HG02973 (cell line): ENCODE results near the gene MAFF.
"Not testable (repeated sequence)": the region's sequence is repeated elsewhere in the genome, so short reads cannot be mapped to it uniquely, and the experiment has no call there.

ENCODE experiments used
- ATAC-seq: cut with Tn5 transposase; IDR thresholded peaks from one replicate; pipeline ENCODE4 v1.9.1; 2021; ENCODE audit warnings: moderate library complexity; ENCODE audit not compliant: unreplicated experiment

MAFF gene

GRCh38 chr22:38177044-38177443, 24.8 kb upstream of the MAFF start:
- no peak for ATAC-seq

GRCh38 chr22:38177571-38177925, 24.2 kb upstream of the MAFF start:
- ATAC-seq: not testable (repeated sequence)

GRCh38 chr22:38177926-38178604, 23.7 kb upstream of the MAFF start:
- no peak for ATAC-seq

- not testable (repeated sequence) for ATAC-seq
Observed at GRCh38 chr22:38178605-38178937, 23.2 kb upstream of the MAFF start.

- no peak for ATAC-seq
Observed at GRCh38 chr22:38180841-38181452, 20.8 kb upstream of the MAFF start.

GRCh38 chr22:38181453-38182200, 20.2 kb upstream of the MAFF start, which contains the start of gene PLA2G6:
TSS of gene PLA2G6 (minus strand) at chr22:38181830. CDS start at chr22:38169426, 12,404 bp downstream.
- peak; percentile 69 for ATAC-seq

GRCh38 chr22:38184788-38185187, 17.0 kb upstream of the MAFF start:
- no peak for ATAC-seq

GRCh38 chr22:38186429-38186828, 15.4 kb upstream of the MAFF start:
- ATAC-seq: no peak

- no peak for ATAC-seq
Observed at GRCh38 chr22:38187413-38188212, 14.2 kb upstream of the MAFF start.

- no peak for ATAC-seq
Observed at GRCh38 chr22:38189104-38189503, 12.7 kb upstream of the MAFF start.

- ATAC-seq: no peak
Observed at GRCh38 chr22:38190581-38190980, 11.2 kb upstream of the MAFF start.

- no peak for ATAC-seq
Observed at GRCh38 chr22:38191055-38191454, 10.7 kb upstream of the MAFF start.

GRCh38 chr22:38191731-38192474, 9.9 kb upstream of the MAFF start:
- ATAC-seq: no peak

- ATAC-seq: no peak
Observed at GRCh38 chr22:38192475-38192863, 9.3 kb upstream of the MAFF start.

- ATAC-seq: no peak
Observed at GRCh38 chr22:38193580-38193979, 8.2 kb upstream of the MAFF start.

GRCh38 chr22:38196791-38197419, 4.9 kb upstream of the MAFF start:
- ATAC-seq: no peak

- ATAC-seq: no peak
Observed at GRCh38 chr22:38199826-38200559, 1.8 kb upstream of the MAFF start.

GRCh38 chr22:38201371-38201710, 453 bp upstream of the MAFF start:
- no peak for ATAC-seq

- ATAC-seq: peak; percentile 22
Observed at GRCh38 chr22:38202437-38203089, 769 bp downstream of the MAFF start.
